SU-DHL-6 (cell line): Measurements from ENCODE around the gene HM13.

Experiments used
- CTCF ChIP-seq: fragments of 200-600 bp; sonication (generic); IDR thresholded peaks from one replicate; pipeline ENCODE4 v1.5.1; 2017; ENCODE audit warnings: antibody characterized with exemption, mild to moderate bottlenecking, low read length, moderate library complexity; ENCODE audit not compliant: insufficient read depth, poor library complexity, severe bottlenecking
- EZH2phosphoT487 ChIP-seq: fragments of 200-600 bp; sonication (generic), shearing (Covaris generic); conservative IDR thresholded peaks from 2 replicates; pipeline ENCODE4 v1.6.1; 2018; ENCODE audit warnings: mild to moderate bottlenecking, antibody characterized with exemption, low read length, moderate library complexity, mixed read lengths

GRCh38 chr20:31496761-31497295 is 17.4 kb upstream of the HM13 start:
- TF ChIP-seq CTCF (no peak), EZH2phosphoT487 (no peak)
